ENCODE results near the gene GALNT2. TPM values are rescaled to one million over a fixed set of nuclear protein-coding genes. Genes with fewer than 3 reads are reported as not detected.

GALNT2 gene
- polyA plus RNA-seq, 10 donors: 59.2 to 77.0 (median 69.3) TPM

- DNase-seq: no peak
These were observed 207.2 kb downstream of the GALNT2 start for GRCh38 chr1:230274254-230274653.

GRCh38 chr1:230276401-230276800 lies 209.4 kb downstream of the GALNT2 start:
- DNase-seq: no peak

- DNase-seq: no peak
These were observed 210.4 kb downstream of the GALNT2 start for GRCh38 chr1:230277201-230278025.

GRCh38 chr1:230278376-230278775 lies 211.3 kb downstream of the GALNT2 start:
- no peak for DNase-seq

- no peak for DNase-seq
These were observed 212.0 kb downstream of the GALNT2 start for GRCh38 chr1:230278871-230279582.

- no peak for DNase-seq
These were observed 212.5 kb downstream of the GALNT2 start for GRCh38 chr1:230279583-230279945.

GRCh38 chr1:230280054-230280795 lies 213.2 kb downstream of the GALNT2 start:
- DNase-seq: no peak

- no peak for DNase-seq
These were observed 213.9 kb downstream of the GALNT2 start for GRCh38 chr1:230280906-230281413.

GRCh38 chr1:230281556-230281955 lies 214.5 kb downstream of the GALNT2 start:
- no peak for DNase-seq

- DNase-seq: no peak
These were observed 215.1 kb downstream of the GALNT2 start for GRCh38 chr1:230282157-230282556.

- no peak for DNase-seq
These were observed 216.6 kb downstream of the GALNT2 start for GRCh38 chr1:230283678-230284077.

GRCh38 chr1:230284891-230285290 lies 217.9 kb downstream of the GALNT2 start:
- DNase-seq: no peak

- DNase-seq: no peak
These were observed 218.3 kb downstream of the GALNT2 start for GRCh38 chr1:230285351-230285750.

GRCh38 chr1:230286166-230286889 lies 219.3 kb downstream of the GALNT2 start:
- DNase-seq: no peak

GRCh38 chr1:230286890-230287269 lies 219.8 kb downstream of the GALNT2 start:
- DNase-seq: no peak

GRCh38 chr1:230287674-230288315 lies 220.8 kb downstream of the GALNT2 start:
- DNase-seq: no peak

GRCh38 chr1:230288641-230289349 lies 221.8 kb downstream of the GALNT2 start:
- no peak for DNase-seq

GRCh38 chr1:230289350-230289644 lies 222.3 kb downstream of the GALNT2 start:
- DNase-seq: no peak

- no peak for DNase-seq
These were observed 224.9 kb downstream of the GALNT2 start for GRCh38 chr1:230291731-230292620.
